Breast epithelium (tissue), 4 donors: ENCODE data around the gene ERFL. TPM values are rescaled to one million over a fixed set of nuclear protein-coding genes. Genes with fewer than 3 reads are reported as not detected.
A peak's percentile ranks its signal among the peaks of the same experiment; 100 is the strongest.

Experiments
- DNase-seq, 2 donors: peaks; one replicate each; pipeline ENCODE4 v3.0.0-alpha.2; 2019; ENCODE audit warnings: low spot score in 2 of 2
- H3K27ac ChIP-seq, 2 donors: fragments of 200-600 bp; sonication (generic) in 1 of 2; one replicate each; pipeline ENCODE4 v1.5.1; 2016 to 2019; ENCODE audit warnings: mild to moderate bottlenecking in 1 of 2
- H3K27me3 ChIP-seq, 2 donors: fragments of 200-600 bp; sonication (generic) in 1 of 2; one replicate each; pipeline versions ENCODE4 v1.5.1 to v1.6.0; 2017 to 2019; ENCODE audit warnings: control low read depth in 1 of 2, mild to moderate bottlenecking in 1 of 2
- H3K36me3 ChIP-seq: fragments of 200-600 bp; one replicate; pipeline ENCODE4 v1.5.1; 2019
- H3K4me1 ChIP-seq, 2 donors: fragments of 200-600 bp; sonication (generic); one replicate each; pipeline ENCODE4 v1.5.1; 2016 to 2019; ENCODE audit warnings: control low read depth in 1 of 2
- H3K4me3 ChIP-seq, 3 donors: fragments of 200-600 bp; sonication (generic); 1 replicate in 2 of 3; 2 replicates in 1 of 3; pipeline ENCODE4 v1.5.1; 2016 to 2019; ENCODE audit warnings: mild to moderate bottlenecking in 3 of 3, moderate library complexity in 2 of 3
- H3K9me3 ChIP-seq, 2 donors: fragments of 200-600 bp; sonication (generic) in 1 of 2; one replicate each; pipeline ENCODE4 v1.5.1; 2016 to 2019; ENCODE audit warnings: control low read depth in 1 of 2
- POLR2A ChIP-seq: fragments of 450-650 bp; IDR thresholded peaks from one replicate; pipeline ENCODE4 v1.6.1; 2016; ENCODE audit warnings: antibody characterized with exemption, mild to moderate bottlenecking, moderate library complexity
- POLR2AphosphoS5 ChIP-seq, 3 donors: sonication (generic); formaldehyde crosslinking; IDR thresholded peaks; one replicate each; pipeline ENCODE4 v1.6.1; 2017; ENCODE audit warnings: antibody characterized with exemption in 3 of 3
- intact Hi-C: fragments of 100-400 bp; cut with DNase I; formaldehyde crosslinking; loops from one replicate; pipeline ENCODE4 v1.15.1; 2023; ENCODE audit warnings: low total_unique reads
- total RNA-seq, 3 donors: library from RNA; depleted of rRNA; stranded (reverse); fragments of >200 nt; gene quantifications; one replicate each; pipeline ENCODE4 v1.1.0, GENCODE V29; 2016
- TF ChIP-seq, protein P1 (sequence below), 3 donors: fragments of 450-650 bp; IDR thresholded peaks; one replicate each; pipeline ENCODE4 v1.5.1; 2016 to 2017; ENCODE audit warnings: antibody characterized with exemption in 3 of 3, mild to moderate bottlenecking in 3 of 3, moderate library complexity in 3 of 3

ERFL gene
- total RNA-seq, 3 donors from 2014 or later: 0.15 TPM; not detected in 2

DNA sequence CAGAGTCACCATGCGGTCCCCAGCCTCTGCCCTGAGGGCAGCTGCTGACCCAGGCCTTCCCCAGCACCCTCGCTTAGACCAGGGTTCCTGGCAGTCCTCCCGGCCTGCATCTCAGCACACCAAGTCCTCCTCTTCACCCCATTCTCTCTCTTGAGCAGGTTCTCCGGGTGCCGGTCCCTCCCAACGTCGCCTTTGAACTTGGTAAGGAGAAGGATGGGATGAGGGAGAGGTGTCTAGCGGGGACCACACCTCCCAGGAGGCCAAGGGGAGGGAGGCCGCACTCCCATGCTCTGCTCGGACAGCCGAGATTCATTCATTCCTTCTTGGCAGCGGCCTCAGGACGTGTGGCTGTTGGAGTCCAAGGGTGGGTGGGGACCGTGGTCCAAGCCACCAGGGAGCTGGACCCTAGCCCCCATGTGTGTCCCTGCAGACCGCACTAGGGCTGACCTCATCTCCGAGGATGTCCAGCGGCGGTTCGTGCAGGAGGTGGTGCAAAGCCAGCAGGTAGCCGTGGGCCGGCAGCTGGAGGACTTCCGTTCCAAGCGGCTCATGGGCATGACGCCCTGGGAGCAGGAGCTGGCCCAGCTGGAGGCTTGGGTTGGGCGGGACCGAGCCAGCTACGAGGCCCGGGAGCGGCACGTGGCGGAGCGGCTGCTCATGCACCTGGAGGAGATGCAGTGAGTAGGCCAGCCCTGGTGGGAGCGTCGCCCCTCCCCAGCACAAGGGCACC, 35.9 kb downstream of the ERFL start:
- no peak for TF ChIP-seq POLR2A
- TF ChIP-seq, protein P1, sequence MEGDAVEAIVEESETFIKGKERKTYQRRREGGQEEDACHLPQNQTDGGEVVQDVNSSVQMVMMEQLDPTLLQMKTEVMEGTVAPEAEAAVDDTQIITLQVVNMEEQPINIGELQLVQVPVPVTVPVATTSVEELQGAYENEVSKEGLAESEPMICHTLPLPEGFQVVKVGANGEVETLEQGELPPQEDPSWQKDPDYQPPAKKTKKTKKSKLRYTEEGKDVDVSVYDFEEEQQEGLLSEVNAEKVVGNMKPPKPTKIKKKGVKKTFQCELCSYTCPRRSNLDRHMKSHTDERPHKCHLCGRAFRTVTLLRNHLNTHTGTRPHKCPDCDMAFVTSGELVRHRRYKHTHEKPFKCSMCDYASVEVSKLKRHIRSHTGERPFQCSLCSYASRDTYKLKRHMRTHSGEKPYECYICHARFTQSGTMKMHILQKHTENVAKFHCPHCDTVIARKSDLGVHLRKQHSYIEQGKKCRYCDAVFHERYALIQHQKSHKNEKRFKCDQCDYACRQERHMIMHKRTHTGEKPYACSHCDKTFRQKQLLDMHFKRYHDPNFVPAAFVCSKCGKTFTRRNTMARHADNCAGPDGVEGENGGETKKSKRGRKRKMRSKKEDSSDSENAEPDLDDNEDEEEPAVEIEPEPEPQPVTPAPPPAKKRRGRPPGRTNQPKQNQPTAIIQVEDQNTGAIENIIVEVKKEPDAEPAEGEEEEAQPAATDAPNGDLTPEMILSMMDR (IDR thresholded peaks at IDR 0.05): no peak
- no peak for TF ChIP-seq POLR2AphosphoS5 (IDR thresholded peaks at IDR 0.05)
- DNase-seq: no peak
- no peaks in the 10 kb centered on the region for H3K27me3 ChIP-seq
- intact Hi-C loops: loop anchor here (1.0 kb wide), 1 partner anchor 37 kb away; no protein-coding TSS in a partner anchor
- no peaks in the 10 kb centered on the region for H3K9me3 ChIP-seq
- no peak overlapping the region for H3K27ac ChIP-seq
- H3K36me3 ChIP-seq: no peaks in the 10 kb centered on the region
- H3K4me1 ChIP-seq: no peaks in the 10 kb centered on the region
- H3K4me3 ChIP-seq: no peak overlapping the region

DNA sequence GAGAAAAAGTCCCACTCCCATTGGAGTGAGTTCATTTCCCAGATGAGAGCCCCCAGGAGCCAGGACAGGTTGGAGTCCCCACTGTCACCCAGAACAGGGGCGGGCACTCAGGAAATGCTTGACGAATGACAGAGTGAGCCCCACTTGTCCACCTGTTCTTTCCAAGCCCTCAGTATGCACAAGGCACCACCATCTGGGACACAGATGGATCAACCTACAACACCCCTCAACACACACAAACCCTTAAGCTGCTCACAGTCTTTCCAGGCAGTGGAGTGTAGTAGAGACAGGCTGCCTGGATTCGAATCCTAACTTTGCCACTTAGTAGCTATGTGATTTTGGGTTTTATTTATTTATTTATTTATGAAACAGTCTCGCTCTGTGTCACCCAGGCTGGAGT, 37.3 kb downstream of the ERFL start:
- intact Hi-C loops: no loop called here
- H3K9me3 ChIP-seq: no peaks in the 10 kb centered on the region
- no peak overlapping the region for H3K4me3 ChIP-seq
- H3K27me3 ChIP-seq: no peaks in the 10 kb centered on the region
- no peak for TF ChIP-seq POLR2A
- no peak for DNase-seq
- H3K27ac ChIP-seq: no peak overlapping the region
- no peaks in the 10 kb centered on the region for H3K36me3 ChIP-seq
- no peaks in the 10 kb centered on the region for H3K4me1 ChIP-seq

DNA sequence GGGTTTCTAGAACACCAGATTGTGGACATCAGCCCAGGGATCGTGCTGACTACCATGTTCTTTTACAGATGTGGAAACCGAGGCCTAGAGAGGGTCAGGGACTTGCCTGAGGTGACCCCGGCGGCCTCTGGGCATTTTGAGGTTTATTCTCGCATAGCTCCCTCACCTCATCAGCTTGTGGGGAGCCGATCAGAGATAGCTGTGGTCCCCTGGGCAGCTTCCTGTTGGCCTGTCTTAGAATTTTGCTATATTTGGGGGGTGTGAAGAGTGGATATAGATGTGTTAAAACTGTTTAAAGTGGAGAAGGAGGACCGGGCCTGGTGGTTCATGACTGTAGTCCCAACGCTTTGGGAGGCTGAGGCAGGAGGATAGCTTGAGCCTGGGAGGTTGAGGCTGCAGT, 38.4 kb downstream of the ERFL start:
- no peak overlapping the region for H3K4me3 ChIP-seq
- TF ChIP-seq POLR2AphosphoS5 (IDR thresholded peaks at IDR 0.05) (no peak), POLR2A (no peak)
- TF ChIP-seq, protein P1 (IDR thresholded peaks at IDR 0.05): no peak
- H3K27me3 ChIP-seq: no peaks in the 10 kb centered on the region
- H3K4me1 ChIP-seq: peaks cover 0 to 4% of the 10 kb centered on the region in 2 donors
- no peak for DNase-seq
- no peak overlapping the region for H3K27ac ChIP-seq
- no peaks in the 10 kb centered on the region for H3K9me3 ChIP-seq
- intact Hi-C loops: no loop called here
- no peaks in the 10 kb centered on the region for H3K36me3 ChIP-seq

DNA sequence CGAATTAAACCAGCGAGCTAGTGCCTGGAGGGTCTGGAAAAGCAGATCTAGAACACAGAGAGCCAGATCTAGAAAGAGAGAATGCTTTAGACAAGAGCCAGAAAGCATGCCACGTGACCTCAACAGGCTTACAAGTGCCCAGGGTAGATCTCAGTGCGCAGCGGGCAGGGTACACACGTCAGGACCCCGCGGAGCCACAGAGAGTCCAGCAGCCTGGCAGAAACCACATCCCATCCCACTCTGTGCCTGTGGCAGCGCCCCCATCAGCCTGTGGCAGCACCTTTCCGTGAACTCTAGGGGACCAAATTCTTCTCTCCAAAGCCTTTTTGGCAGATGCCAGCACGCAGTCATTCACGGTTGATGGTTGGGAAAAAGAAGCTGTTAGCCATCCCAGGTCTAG, 39.3 kb downstream of the ERFL start:
- intact Hi-C loops: no loop called here
- TF ChIP-seq, protein P1 (IDR thresholded peaks at IDR 0.05): no peak
- TF ChIP-seq POLR2AphosphoS5 (IDR thresholded peaks at IDR 0.05): no peak
- TF ChIP-seq POLR2A: no peak
- no peak for DNase-seq
- Histone ChIP-seq H3K27ac (no peak overlapping the region), H3K4me1 (peaks cover 0 to 6% of the 10 kb centered on the region in 2 donors), H3K9me3 (no peaks in the 10 kb centered on the region), H3K27me3 (no peaks in the 10 kb centered on the region), H3K4me3 (no peak overlapping the region), H3K36me3 (no peaks in the 10 kb centered on the region)

DNA sequence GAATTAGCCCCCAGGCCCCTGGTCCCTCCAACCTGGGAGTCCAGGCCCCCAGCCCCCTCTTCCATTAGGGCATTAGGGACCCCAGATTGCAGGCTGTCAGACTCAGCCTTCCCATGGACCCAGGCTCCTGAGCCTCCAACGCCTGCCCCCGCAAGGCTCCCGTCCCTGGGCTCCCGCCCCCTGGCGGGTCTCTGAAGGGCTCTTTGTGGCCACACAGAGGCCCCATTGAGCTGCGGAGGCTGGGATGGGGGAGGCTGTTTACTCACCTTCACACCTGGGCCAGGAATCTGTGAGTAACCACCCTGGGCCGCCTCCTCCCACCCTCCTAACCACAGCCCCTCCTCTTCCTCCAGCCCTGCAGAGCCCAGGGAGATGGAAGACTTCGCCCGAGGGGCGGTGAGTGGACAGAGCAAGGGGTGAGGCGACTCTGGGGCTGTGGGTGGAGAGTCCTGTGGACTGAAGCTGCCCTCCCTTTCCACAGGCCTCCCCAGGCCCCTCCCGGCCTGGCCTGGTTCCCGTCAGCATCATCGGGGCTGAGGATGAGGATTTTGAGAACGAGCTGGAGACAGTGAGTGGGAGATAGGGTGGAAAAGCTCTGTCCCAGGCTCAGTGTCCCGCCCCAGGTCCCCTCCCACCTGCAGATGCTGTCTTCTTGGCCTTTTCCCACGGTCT, 40.4 kb downstream of the ERFL start:
- Histone ChIP-seq H3K4me3 (peak overlapping the region in 2 of 3 donors; percentile 10 to 41), H3K27ac (peak overlapping the region; percentile 65 to 81), H3K27me3 (no peaks in the 10 kb centered on the region), H3K36me3 (no peaks in the 10 kb centered on the region), H3K4me1 (peaks cover 0 to 6% of the 10 kb centered on the region in 2 donors), H3K9me3 (no peaks in the 10 kb centered on the region)
- TF ChIP-seq, protein P1 (IDR thresholded peaks at IDR 0.05): peak in 1 of 3 donors; percentile 21
- TF ChIP-seq POLR2AphosphoS5 (IDR thresholded peaks at IDR 0.05) (no peak), POLR2A (no peak)
- peak in 1 of 2 donors; percentile 63 for DNase-seq
- intact Hi-C loops: no loop called here
